Measurements from ENCODE around the gene SAFB. TPM values are rescaled to one million over a fixed set of nuclear protein-coding genes. Genes with fewer than 3 reads are reported as not detected.

SAFB gene
- polyA plus RNA-seq, 1 donor from 2014 or later = 89.8 TPM

GRCh38 chr19:5713228-5713627, 90.3 kb downstream of the SAFB start:
- Histone ChIP-seq H3K4me3 (ENCODE audit: low read length) (no peak overlapping the region), H3K36me3 (ENCODE audit: insufficient read depth, low read length) (no peaks in the 10 kb centered on the region), H3K4me2 (ENCODE audit: low read length) (no peak overlapping the region), H4K20me1 (ENCODE audit: insufficient read depth) (no peaks in the 10 kb centered on the region), H2AFZ (ENCODE audit: low read depth, low read length) (no peak overlapping the region), H3F3A (ENCODE audit: insufficient read depth, low read length, poor library complexity, severe bottlenecking) (no peaks in the 10 kb centered on the region), H3K79me2 (replicated peaks; ENCODE audit: insufficient read depth, low read length) (peaks cover 10% of the 10 kb centered on the region), H3K9me3 (ENCODE audit: low read length) (no peaks in the 10 kb centered on the region), H3K27me3 (ENCODE audit: insufficient read depth, low read depth, low read length) (no peaks in the 10 kb centered on the region), H3K9ac (ENCODE audit: low read length) (no peak overlapping the region), H3K9me2 (ENCODE audit: insufficient read depth, low read length) (no peaks in the 10 kb centered on the region), H3K27ac (ENCODE audit: low read length) (no peak overlapping the region)
- TF ChIP-seq EZH2 (IDR thresholded peaks at IDR 0.05; ENCODE audit: borderline replicate concordance, insufficient read depth, low read length, poor library complexity, severe bottlenecking) (no peak), TAF1 (IDR thresholded peaks at IDR 0.05; ENCODE audit: low read depth) (no peak), SMC3 (conservative IDR thresholded peaks at IDR 0.05; ENCODE audit: poor library complexity) (no peak), EP300 (conservative IDR thresholded peaks at IDR 0.05; ENCODE audit: poor library complexity, severe bottlenecking) (no peak), CTCF (IDR thresholded peaks at IDR 0.05; ENCODE audit: poor library complexity, severe bottlenecking) (no peak), RAD21 (conservative IDR thresholded peaks at IDR 0.05) (no peak), REST (IDR thresholded peaks at IDR 0.05; ENCODE audit: borderline replicate concordance) (no peak)

- peaks cover 24% of the 10 kb centered on the region for H3K79me2 ChIP-seq (replicated peaks; ENCODE audit: insufficient read depth, low read length)
- no peaks in the 10 kb centered on the region for H3K36me3 ChIP-seq (ENCODE audit: insufficient read depth, low read length)
- no peaks in the 10 kb centered on the region for H3F3A ChIP-seq (ENCODE audit: insufficient read depth, low read length, poor library complexity, severe bottlenecking)
- no peaks in the 10 kb centered on the region for H3K27me3 ChIP-seq (ENCODE audit: insufficient read depth, low read depth, low read length)
- H2AFZ ChIP-seq (ENCODE audit: low read depth, low read length) = no peak overlapping the region
- no peak overlapping the region for H3K4me3 ChIP-seq (ENCODE audit: low read length)
- no peak overlapping the region for H3K4me2 ChIP-seq (ENCODE audit: low read length)
- H3K27ac ChIP-seq (ENCODE audit: low read length) = no peak overlapping the region
- no peaks in the 10 kb centered on the region for H3K9me2 ChIP-seq (ENCODE audit: insufficient read depth, low read length)
- no peak overlapping the region for H3K9ac ChIP-seq (ENCODE audit: low read length)
- no peaks in the 10 kb centered on the region for H3K9me3 ChIP-seq (ENCODE audit: low read length)
- TF ChIP-seq EP300 (conservative IDR thresholded peaks at IDR 0.05; ENCODE audit: poor library complexity, severe bottlenecking) (no peak), TAF1 (IDR thresholded peaks at IDR 0.05; ENCODE audit: low read depth) (no peak), CTCF (IDR thresholded peaks at IDR 0.05; ENCODE audit: poor library complexity, severe bottlenecking) (no peak), POLR2AphosphoS5 (IDR thresholded peaks at IDR 0.05) (no peak), RAD21 (conservative IDR thresholded peaks at IDR 0.05) (no peak), SMC3 (conservative IDR thresholded peaks at IDR 0.05; ENCODE audit: poor library complexity) (no peak), MXI1 (conservative IDR thresholded peaks at IDR 0.05; ENCODE audit: poor library complexity, severe bottlenecking) (no peak), EZH2 (IDR thresholded peaks at IDR 0.05; ENCODE audit: borderline replicate concordance, insufficient read depth, low read length, poor library complexity, severe bottlenecking) (no peak), REST (IDR thresholded peaks at IDR 0.05; ENCODE audit: borderline replicate concordance) (no peak)
- H4K20me1 ChIP-seq (ENCODE audit: insufficient read depth) = no peaks in the 10 kb centered on the region
Observed at GRCh38 chr19:5714816-5715215, 91.9 kb downstream of the SAFB start.
